OCI-LY3 (cell line): ENCODE measurements around the gene ZNF526.

Experiments used
- H2AFZ ChIP-seq: fragments of 200-600, 300-600 bp; shearing (Covaris generic); 2 replicates; pipeline ENCODE4 v1.6.0; 2014; ENCODE audit warnings: antibody characterized with exemption, low read depth, low read length
- H3K27ac ChIP-seq: fragments of 200-600, 300-600 bp; sonication (generic); 2 replicates; pipeline ENCODE4 v1.5.1; 2014; ENCODE audit warnings: mild to moderate bottlenecking, low read length, moderate library complexity, mixed read lengths
- H3K27me3 ChIP-seq: fragments of 200-600, 300-600 bp; sonication (generic); 2 replicates; pipeline ENCODE4 v1.6.1; 2014; ENCODE audit warnings: low read depth, low read length, mixed read lengths
- H3K36me3 ChIP-seq: fragments of 200-600, 300-600 bp; sonication (generic); replicated peaks from 2 replicates; pipeline ENCODE3; 2014; ENCODE audit warnings: low read depth, low read length, mixed read lengths
- H3K4me1 ChIP-seq: fragments of 300-600, 200-600 bp; sonication (generic); 2 replicates; pipeline ENCODE4 v1.6.1; 2014; ENCODE audit warnings: low read length, mixed read lengths
- H3K4me2 ChIP-seq: fragments of 200-600, 300-600 bp; sonication (generic); 2 replicates; pipeline ENCODE4 v1.6.1; 2014; ENCODE audit warnings: low read length, mixed read lengths
- H3K4me3 ChIP-seq: fragments of 300-600, 200-600 bp; sonication (generic); 2 replicates; pipeline ENCODE4 v1.5.1; 2014; ENCODE audit warnings: antibody characterized with exemption, mild to moderate bottlenecking, low read length, moderate library complexity
- H3K79me2 ChIP-seq: fragments of 300-600, 200-600 bp; shearing (Covaris generic); 2 replicates; pipeline ENCODE4 v1.6.1; 2014; ENCODE audit warnings: mild to moderate bottlenecking, low read length, mixed read lengths
- H3K9ac ChIP-seq: fragments of 300-600, 200-600 bp; shearing (Covaris generic); 2 replicates; pipeline ENCODE4 v1.6.0; 2014; ENCODE audit warnings: mild to moderate bottlenecking, low read length, moderate library complexity
- H3K9me3 ChIP-seq: fragments of 200-600, 300-600 bp; shearing (Covaris generic); 2 replicates; pipeline ENCODE4 v1.6.1; 2014; ENCODE audit warnings: low read length, mixed read lengths; ENCODE audit not compliant: insufficient read depth
- H4K20me1 ChIP-seq: fragments of 200-600, 300-600 bp; sonication (generic); 2 replicates; pipeline ENCODE4 v1.6.1; 2016; ENCODE audit warnings: low read length, mixed read lengths; ENCODE audit not compliant: insufficient read depth
- EZH2phosphoT487 ChIP-seq: fragments of 200-600 bp; shearing (Covaris generic); IDR thresholded peaks from 2 replicates; pipeline ENCODE4 v1.6.1; 2018; ENCODE audit warnings: antibody characterized with exemption, mixed run types, low read depth
- TF ChIP-seq, protein P1 (sequence below): fragments of 200-600, 300-600 bp; sonication (generic); IDR thresholded peaks from 2 replicates; pipeline ENCODE4 v1.5.1; 2014; ENCODE audit warnings: antibody characterized with exemption, low read length, low read depth

ZNF526 gene

DNA sequence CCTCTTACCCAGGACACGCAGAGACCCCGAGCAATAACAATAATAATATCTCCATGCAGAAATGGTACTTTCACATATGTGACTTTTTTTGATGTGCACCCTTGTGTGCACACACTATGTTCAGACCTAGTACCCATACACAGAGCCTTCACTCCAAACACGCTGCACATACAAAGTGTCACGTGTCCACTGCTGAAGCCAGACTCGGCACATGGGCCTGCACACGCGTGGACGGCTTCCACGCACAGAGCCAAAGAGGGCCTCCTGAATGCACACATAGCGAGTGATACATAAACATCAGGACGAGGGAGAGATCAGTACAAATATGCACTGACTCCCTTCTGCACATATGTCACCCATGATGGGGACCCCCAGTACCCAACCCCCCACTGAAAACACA, 45.9 kb upstream of the ZNF526 start:
- peaks cover 7% of the 10 kb centered on the region for H3K4me1 ChIP-seq
- no peak overlapping the region for H3K27ac ChIP-seq
- no peaks in the 10 kb centered on the region for H3K9me3 ChIP-seq
- H3K27me3 ChIP-seq: peaks cover 31% of the 10 kb centered on the region
- H3K4me2 ChIP-seq: no peak overlapping the region
- H3K79me2 ChIP-seq: no peaks in the 10 kb centered on the region
- no peaks in the 10 kb centered on the region for H4K20me1 ChIP-seq
- H2AFZ ChIP-seq: no peak overlapping the region
- H3K4me3 ChIP-seq: no peak overlapping the region
- TF ChIP-seq EZH2phosphoT487: no peak
- TF ChIP-seq, protein P1, sequence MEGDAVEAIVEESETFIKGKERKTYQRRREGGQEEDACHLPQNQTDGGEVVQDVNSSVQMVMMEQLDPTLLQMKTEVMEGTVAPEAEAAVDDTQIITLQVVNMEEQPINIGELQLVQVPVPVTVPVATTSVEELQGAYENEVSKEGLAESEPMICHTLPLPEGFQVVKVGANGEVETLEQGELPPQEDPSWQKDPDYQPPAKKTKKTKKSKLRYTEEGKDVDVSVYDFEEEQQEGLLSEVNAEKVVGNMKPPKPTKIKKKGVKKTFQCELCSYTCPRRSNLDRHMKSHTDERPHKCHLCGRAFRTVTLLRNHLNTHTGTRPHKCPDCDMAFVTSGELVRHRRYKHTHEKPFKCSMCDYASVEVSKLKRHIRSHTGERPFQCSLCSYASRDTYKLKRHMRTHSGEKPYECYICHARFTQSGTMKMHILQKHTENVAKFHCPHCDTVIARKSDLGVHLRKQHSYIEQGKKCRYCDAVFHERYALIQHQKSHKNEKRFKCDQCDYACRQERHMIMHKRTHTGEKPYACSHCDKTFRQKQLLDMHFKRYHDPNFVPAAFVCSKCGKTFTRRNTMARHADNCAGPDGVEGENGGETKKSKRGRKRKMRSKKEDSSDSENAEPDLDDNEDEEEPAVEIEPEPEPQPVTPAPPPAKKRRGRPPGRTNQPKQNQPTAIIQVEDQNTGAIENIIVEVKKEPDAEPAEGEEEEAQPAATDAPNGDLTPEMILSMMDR: no peak
- H3K9ac ChIP-seq: no peak overlapping the region
- H3K36me3 ChIP-seq: no peaks in the 10 kb centered on the region

DNA sequence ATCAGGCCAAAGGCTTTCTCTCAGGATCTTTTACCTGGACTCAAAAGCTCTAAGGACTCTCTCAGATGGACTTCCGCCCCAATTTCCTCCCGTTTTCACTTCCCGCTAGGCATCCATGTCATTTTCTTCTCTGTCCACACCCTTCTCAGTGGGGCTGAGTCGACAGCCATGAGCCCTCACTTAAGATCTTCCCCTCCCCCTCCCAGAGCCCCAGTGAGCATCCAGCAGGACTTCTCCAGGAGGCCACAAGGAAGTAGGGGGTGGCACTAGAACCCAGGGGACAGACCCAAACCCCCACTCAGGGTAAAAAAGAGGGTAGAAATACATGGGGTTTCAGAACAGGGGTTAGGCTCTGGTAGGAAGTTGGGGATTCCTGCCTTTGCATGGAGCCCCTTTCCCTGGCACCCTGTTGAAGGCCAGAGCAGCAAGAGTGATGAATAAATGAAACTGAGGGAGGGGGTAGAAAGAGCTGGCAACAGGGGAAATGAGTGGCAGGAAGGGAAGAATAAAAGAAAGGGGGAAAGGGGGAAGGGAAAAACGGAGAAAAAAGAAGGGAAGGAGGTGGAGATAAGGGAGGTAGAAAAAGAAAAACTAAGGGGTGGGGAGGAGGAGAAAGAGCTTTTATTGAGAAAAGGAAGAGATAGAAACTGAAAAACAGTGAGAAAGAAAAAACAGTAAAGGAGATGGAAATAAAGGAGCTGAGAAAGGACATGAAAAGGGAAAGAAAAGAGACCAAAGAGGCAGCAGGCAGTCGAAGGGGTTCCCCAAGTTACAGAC, 45.0 kb upstream of the ZNF526 start:
- H2AFZ ChIP-seq: no peak overlapping the region
- H3K9me3 ChIP-seq: no peaks in the 10 kb centered on the region
- no peaks in the 10 kb centered on the region for H3K79me2 ChIP-seq
- no peak overlapping the region for H3K4me2 ChIP-seq
- H3K27me3 ChIP-seq: peaks cover 41% of the 10 kb centered on the region
- no peak overlapping the region for H3K4me3 ChIP-seq
- H3K9ac ChIP-seq: no peak overlapping the region
- no peak overlapping the region for H3K27ac ChIP-seq
- H4K20me1 ChIP-seq: no peaks in the 10 kb centered on the region
- peaks cover 7% of the 10 kb centered on the region for H3K4me1 ChIP-seq
- H3K36me3 ChIP-seq: no peaks in the 10 kb centered on the region
- no peak for TF ChIP-seq EZH2phosphoT487
- TF ChIP-seq, protein P1: no peak

GRCh38 chr19:42175952-42176648, 44.0 kb upstream of the ZNF526 start:
- Histone ChIP-seq H3K4me2 (peak overlapping the region; percentile 71), H4K20me1 (no peaks in the 10 kb centered on the region), H3K27me3 (peaks cover 50% of the 10 kb centered on the region), H3K9ac (peak overlapping the region; percentile 19; the same call in 1 of the 2 replicates), H3K36me3 (no peaks in the 10 kb centered on the region), H2AFZ (peak overlapping the region; percentile 58; the same call in 1 of the 2 replicates), H3K4me1 (peaks cover 7% of the 10 kb centered on the region), H3K79me2 (no peaks in the 10 kb centered on the region), H3K4me3 (peak overlapping the region; percentile 73), H3K27ac (no peak overlapping the region), H3K9me3 (no peaks in the 10 kb centered on the region)
- no peak for TF ChIP-seq EZH2phosphoT487
- TF ChIP-seq, protein P1: no peak

DNA sequence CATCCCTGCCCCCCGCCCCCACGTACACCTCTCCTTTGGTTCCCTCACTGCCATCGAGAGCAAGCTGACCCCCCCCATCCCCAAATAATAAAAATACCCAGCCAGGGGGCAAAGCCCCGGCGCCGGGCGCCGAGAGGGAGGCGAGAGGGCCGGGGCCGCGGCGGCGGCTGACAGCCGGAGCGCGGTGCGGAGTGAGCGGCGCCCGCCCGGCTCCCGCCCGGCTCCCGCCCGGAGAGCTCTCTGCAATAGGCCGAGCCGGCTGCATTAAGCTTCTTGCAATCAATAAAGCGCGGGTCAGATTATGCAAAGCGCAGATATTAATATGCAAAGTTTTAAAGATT, 43.5 kb upstream of the ZNF526 start:
- peak overlapping the region; percentile 73 for H3K4me3 ChIP-seq
- H2AFZ ChIP-seq: peak overlapping the region; percentile 58; the same call in 1 of the 2 replicates
- peaks cover 7% of the 10 kb centered on the region for H3K4me1 ChIP-seq
- H3K27me3 ChIP-seq: peaks cover 51% of the 10 kb centered on the region
- no peak overlapping the region for H3K27ac ChIP-seq
- peak overlapping the region; percentile 19; the same call in 1 of the 2 replicates for H3K9ac ChIP-seq
- H3K4me2 ChIP-seq: peak overlapping the region; percentile 71
- no peak for TF ChIP-seq EZH2phosphoT487
- H3K9me3 ChIP-seq: no peaks in the 10 kb centered on the region
- no peaks in the 10 kb centered on the region for H4K20me1 ChIP-seq
- no peaks in the 10 kb centered on the region for H3K79me2 ChIP-seq
- no peaks in the 10 kb centered on the region for H3K36me3 ChIP-seq
